H1 (cell line): ENCODE results near the gene TNFRSF18.

Source experiments
- CHD2 ChIP-seq: IDR thresholded peaks from 2 replicates; pipeline ENCODE4 v1.6.1; 2012; ENCODE audit warnings: low read length, improper control_type of control experiment
- CTCF ChIP-seq, 3 experiments: IDR thresholded peaks; 1 replicate in 2 of 3; 2 replicates in 1 of 3; pipeline versions ENCODE4 v1.5.1 to v1.6.1; 2011; ENCODE audit warnings: low read length in 3 of 3, mild to moderate bottlenecking in 3 of 3, inconsistent platforms in 2 of 3, low read depth in 1 of 3, moderate library complexity in 1 of 3; ENCODE audit not compliant: insufficient read depth in 1 of 3; ENCODE audit errors: control extremely low read depth in 1 of 3
- EP300 ChIP-seq, 2 experiments: IDR thresholded peaks; 1 replicate in 1 of 2; 2 replicates in 1 of 2; pipeline ENCODE4 v1.6.1; 2011 to 2012; ENCODE audit warnings: low read depth in 2 of 2, low read length in 2 of 2, mild to moderate bottlenecking in 2 of 2, borderline replicate concordance in 1 of 2, inconsistent platforms in 1 of 2, moderate library complexity in 1 of 2
- EZH2 ChIP-seq: fragments of 200-600 bp; sonication (generic); IDR thresholded peaks from 2 replicates; pipeline ENCODE4 v1.7.1; 2012; ENCODE audit warnings: low read depth, mild to moderate bottlenecking, moderate library complexity, low read length, inconsistent platforms; ENCODE audit not compliant: severe bottlenecking
- HDAC2 ChIP-seq, 2 experiments: fragments of 300-600 bp in 1 of 2; sonication (generic) in 1 of 2; IDR thresholded peaks; 2 replicates each; pipeline ENCODE4 v1.6.1; 2011 to 2012; ENCODE audit warnings: low read depth in 2 of 2, low read length in 2 of 2, mild to moderate bottlenecking in 2 of 2, moderate library complexity in 2 of 2, borderline replicate concordance in 1 of 2, inconsistent platforms in 1 of 2
- POLR2AphosphoS5 ChIP-seq: IDR thresholded peaks from 2 replicates; pipeline ENCODE4 v1.6.1; 2011; ENCODE audit warnings: low read depth, low read length
- SIN3A ChIP-seq, 2 experiments: IDR thresholded peaks in 1 of 2; conservative IDR thresholded peaks in 1 of 2; 2 replicates each; pipeline ENCODE4 v1.6.1; 2011 to 2012; ENCODE audit warnings: low read length in 2 of 2, improper control_type of control experiment in 1 of 2, low read depth in 1 of 2, mild to moderate bottlenecking in 1 of 2
- SP1 ChIP-seq: IDR thresholded peaks from 2 replicates; pipeline ENCODE4 v1.6.1; 2011; ENCODE audit warnings: low read depth, low read length
- TBP ChIP-seq: IDR thresholded peaks from 2 replicates; pipeline ENCODE4 v1.6.1; 2011; ENCODE audit warnings: low read depth, low read length, improper control_type of control experiment
- TCF12 ChIP-seq: IDR thresholded peaks from 2 replicates; pipeline ENCODE4 v1.6.1; 2011; ENCODE audit warnings: low read depth, mild to moderate bottlenecking, low read length
- TEAD4 ChIP-seq: IDR thresholded peaks from 2 replicates; pipeline ENCODE4 v1.6.1; 2012; ENCODE audit warnings: low read depth, low read length, inconsistent platforms, mixed read lengths
- YY1 ChIP-seq: IDR thresholded peaks from 2 replicates; pipeline ENCODE4 v1.6.1; 2011; ENCODE audit warnings: low read depth, mild to moderate bottlenecking, low read length
- TF ChIP-seq, protein P1 (sequence below): IDR thresholded peaks from 2 replicates; pipeline ENCODE4 v1.6.1; 2012; ENCODE audit warnings: low read length, inconsistent platforms

DNA sequence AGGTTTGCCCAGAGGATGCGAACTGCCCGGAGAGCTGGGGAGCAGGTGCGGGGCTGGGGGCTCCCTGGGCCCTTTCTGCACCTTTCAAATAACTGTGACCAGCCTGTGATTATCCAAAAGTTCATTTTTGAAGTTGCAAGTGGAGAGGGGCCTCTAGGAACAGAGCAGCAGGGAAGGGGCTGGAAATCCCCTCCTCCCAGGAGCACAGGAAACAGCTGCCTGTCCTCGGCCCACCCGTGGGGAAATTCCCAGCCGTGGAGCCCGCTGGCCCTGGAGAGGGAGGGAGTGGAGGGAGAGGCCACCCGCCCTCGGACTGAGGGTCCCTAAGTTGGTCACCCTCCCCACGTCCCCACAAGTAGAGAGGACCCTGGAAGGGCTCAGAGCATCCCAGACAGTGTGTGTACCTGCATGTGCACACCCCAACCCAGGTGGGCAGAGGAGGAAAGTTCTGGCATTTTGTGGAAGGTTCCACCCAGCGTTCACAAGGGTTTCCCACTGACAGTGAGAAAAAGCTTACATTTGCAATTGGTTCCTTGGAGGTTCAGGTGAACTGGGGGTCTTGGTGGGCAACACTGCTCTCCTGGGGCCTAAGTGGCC is 8.8 kb upstream of the TNFRSF18 start:
- TF ChIP-seq YY1 (no peak), CTCF (IDR thresholded peaks at IDR 0.05; ENCODE audit: control extremely low read depth in 1 of 3, insufficient read depth in 1 of 3, low read depth in 1 of 3, low read length in 3 of 3) (no peak), EZH2 (no peak), TCF12 (no peak), CHD2 (no peak), TBP (no peak), TEAD4 (no peak), POLR2AphosphoS5 (no peak), SP1 (no peak), SIN3A (conservative IDR thresholded peaks at IDR 0.05 in 1 of 2, IDR thresholded peaks at IDR 0.05 in 1 of 2; ENCODE audit: low read depth in 1 of 2, low read length in 2 of 2) (no peak), EP300 (IDR thresholded peaks at IDR 0.05; ENCODE audit: borderline replicate concordance in 1 of 2, low read depth in 2 of 2, low read length in 2 of 2) (no peak), HDAC2 (IDR thresholded peaks at IDR 0.05; ENCODE audit: borderline replicate concordance in 1 of 2, low read depth in 2 of 2, low read length in 2 of 2) (no peak)
- TF ChIP-seq, protein P1, sequence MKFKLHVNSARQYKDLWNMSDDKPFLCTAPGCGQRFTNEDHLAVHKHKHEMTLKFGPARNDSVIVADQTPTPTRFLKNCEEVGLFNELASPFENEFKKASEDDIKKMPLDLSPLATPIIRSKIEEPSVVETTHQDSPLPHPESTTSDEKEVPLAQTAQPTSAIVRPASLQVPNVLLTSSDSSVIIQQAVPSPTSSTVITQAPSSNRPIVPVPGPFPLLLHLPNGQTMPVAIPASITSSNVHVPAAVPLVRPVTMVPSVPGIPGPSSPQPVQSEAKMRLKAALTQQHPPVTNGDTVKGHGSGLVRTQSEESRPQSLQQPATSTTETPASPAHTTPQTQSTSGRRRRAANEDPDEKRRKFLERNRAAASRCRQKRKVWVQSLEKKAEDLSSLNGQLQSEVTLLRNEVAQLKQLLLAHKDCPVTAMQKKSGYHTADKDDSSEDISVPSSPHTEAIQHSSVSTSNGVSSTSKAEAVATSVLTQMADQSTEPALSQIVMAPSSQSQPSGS, result no peak
